HG02938 (cell line): ENCODE results near the gene GPR152.
"Not testable (repeated sequence)": the region's sequence is repeated elsewhere in the genome, so short reads cannot be mapped to it uniquely, and the experiment has no call there.

Source experiments
- ATAC-seq: cut with Tn5 transposase; IDR thresholded peaks from one replicate; pipeline ENCODE4 v1.9.1; 2021; ENCODE audit warnings: mild to moderate bottlenecking, moderate library complexity; ENCODE audit not compliant: unreplicated experiment

Gene GPR152

GRCh38 chr11:67412495-67413179 is 39.9 kb downstream of the GPR152 start:
- no peak for ATAC-seq

- ATAC-seq, result no peak
These were observed 40.8 kb downstream of the GPR152 start for GRCh38 chr11:67411785-67412152.

GRCh38 chr11:67410984-67411784 is 41.3 kb downstream of the GPR152 start:
- no peak for ATAC-seq

- ATAC-seq, result no peak
These were observed 42.1 kb downstream of the GPR152 start for GRCh38 chr11:67410369-67410831.

- no peak for ATAC-seq
These were observed 42.7 kb downstream of the GPR152 start for GRCh38 chr11:67409781-67410368.

GRCh38 chr11:67409261-67409666 is 43.3 kb downstream of the GPR152 start:
- ATAC-seq, result no peak

GRCh38 chr11:67408437-67409200 is 43.9 kb downstream of the GPR152 start:
- no peak for ATAC-seq

GRCh38 chr11:67407688-67408163 is 44.8 kb downstream of the GPR152 start:
- ATAC-seq, result no peak

GRCh38 chr11:67406969-67407687 is 45.4 kb downstream of the GPR152 start:
- ATAC-seq, result no peak

GRCh38 chr11:67406420-67406968 is 46.0 kb downstream of the GPR152 start:
- no peak for ATAC-seq

- ATAC-seq, result no peak
These were observed 46.7 kb downstream of the GPR152 start for GRCh38 chr11:67405688-67406339.

GRCh38 chr11:67405196-67405567 is 47.3 kb downstream of the GPR152 start:
- no peak for ATAC-seq

- no peak for ATAC-seq
These were observed 47.9 kb downstream of the GPR152 start for GRCh38 chr11:67404515-67405195.

- ATAC-seq, result not testable (repeated sequence)
These were observed 49.4 kb downstream of the GPR152 start for GRCh38 chr11:67403085-67403484.

GRCh38 chr11:67402192-67402839 is 50.2 kb downstream of the GPR152 start:
- ATAC-seq, result not testable (repeated sequence)

- ATAC-seq, result peak; percentile 55
These were observed 50.9 kb downstream of the GPR152 start, which contains the start of gene PPP1CA for GRCh38 chr11:67401495-67402191. TSS of gene PPP1CA (minus strand) at chr11:67401858. CDS start at chr11:67401782, 76 bp downstream.
